ENCODE measurements around the gene CTCF. TPM values are rescaled to one million over a fixed set of nuclear protein-coding genes. Genes with fewer than 3 reads are reported as not detected.

CTCF gene
- total RNA-seq, 1 experiment from 2014 or later, result 33.1 TPM

- no peak overlapping the region for H3K27ac ChIP-seq (ENCODE audit: low read length)
- in situ Hi-C loops (cut with HindIII; ENCODE audit: low pct_unique_long_range_greater_than_20kb, low sequenced_read_pairs), result no loop called here
- no peak overlapping the region for H3K4me3 ChIP-seq (ENCODE audit: low read depth in 2 of 2, low read length in 2 of 2)
Measured at GRCh38 chr16:67668495-67669157, 106.3 kb downstream of the CTCF start.

More at GRCh38 chr16:67668495-67669157, 106.3 kb downstream of the CTCF start:
- ChIA-PET POLR2A (no interaction called here), CTCF (interaction anchor here (0.9 to 1.2 kb wide), 2 partner anchors 125 to 148 kb away, joined by 4 to 6 read pairs; no protein-coding TSS in a partner anchor)
- peaks cover 14% of the 10 kb centered on the region for H3K4me1 ChIP-seq (ENCODE audit: control insufficient read depth, insufficient read depth, low read length)
- TF ChIP-seq CTCF (IDR thresholded peaks at IDR 0.05), result no peak
- TF ChIP-seq TCF7L2 (IDR thresholded peaks at IDR 0.05; ENCODE audit: low read depth, low read length), result no peak
- no peak for TF ChIP-seq REST (IDR thresholded peaks at IDR 0.05; ENCODE audit: insufficient read depth in 1 of 2, low read depth in 2 of 2, low read length in 1 of 2)
- TF ChIP-seq SIN3A (IDR thresholded peaks at IDR 0.05; ENCODE audit: borderline replicate concordance, insufficient read depth, low read depth, low read length), result no peak
- TF ChIP-seq POLR2AphosphoS5 (IDR thresholded peaks at IDR 0.05; ENCODE audit: low read depth, low read length), result no peak
- no peaks in the 10 kb centered on the region for H3K9me3 ChIP-seq (ENCODE audit: control insufficient read depth, insufficient read depth, low read depth, low read length)
- H3K36me3 ChIP-seq (ENCODE audit: control insufficient read depth, insufficient read depth, low read length), result no peaks in the 10 kb centered on the region
- H3K27me3 ChIP-seq (ENCODE audit: control insufficient read depth, insufficient read depth, low read length), result no peaks in the 10 kb centered on the region
- no TSS peak for BruUV-seq (replicated peaks)
- ATAC-seq, result no peak
- no peak for DNase-seq (ENCODE audit: low read depth, low spot score)
- intact Hi-C loops (cut with micrococcal nuclease; ENCODE audit: unreplicated experiment), result no loop called here

Measured in Panc1 (cell line).